Suprapubic skin (tissue), 4 donors: Measurements from ENCODE around the gene SHROOM2. TPM values are rescaled to one million over a fixed set of nuclear protein-coding genes. Genes with fewer than 3 reads are reported as not detected.

ENCODE experiments used
- DNase-seq, 2 donors: peaks; one replicate each; pipeline ENCODE4 v3.0.0-alpha.2; 2019; ENCODE audit warnings: low spot score in 2 of 2
- H3K27ac ChIP-seq: fragments of 200-600 bp; sonication (generic); one replicate; pipeline ENCODE4 v1.5.1; 2019
- H3K27me3 ChIP-seq: fragments of 200-600 bp; sonication (generic); one replicate; pipeline ENCODE4 v1.5.1; 2019
- H3K36me3 ChIP-seq: fragments of 200-600 bp; sonication (generic); one replicate; pipeline ENCODE4 v1.5.1; 2019
- H3K4me1 ChIP-seq: fragments of 200-600 bp; sonication (generic); one replicate; pipeline ENCODE4 v1.5.1; 2019
- H3K4me3 ChIP-seq: fragments of 200-600 bp; sonication (generic); one replicate; pipeline ENCODE4 v1.5.1; 2019; ENCODE audit warnings: mild to moderate bottlenecking
- H3K9me3 ChIP-seq: fragments of 200-600 bp; sonication (generic); one replicate; pipeline ENCODE4 v1.5.1; 2019
- CTCF ChIP-seq, 2 donors: fragments of 200-600 bp in 1 of 2; fragments of 450-650 bp in 1 of 2; sonication (generic) in 1 of 2; IDR thresholded peaks; one replicate each; pipeline ENCODE4 v1.5.1; 2016 to 2019; ENCODE audit warnings: antibody characterized with exemption in 2 of 2, mild to moderate bottlenecking in 1 of 2, moderate library complexity in 1 of 2
- EP300 ChIP-seq: sonication (generic); formaldehyde crosslinking; IDR thresholded peaks from one replicate; pipeline ENCODE4 v1.6.1; 2017; ENCODE audit warnings: antibody characterized with exemption
- POLR2A ChIP-seq, 2 donors: fragments of 450-650 bp; IDR thresholded peaks; one replicate each; pipeline ENCODE4 v1.6.1; 2017; ENCODE audit warnings: antibody characterized with exemption in 2 of 2, mild to moderate bottlenecking in 2 of 2, moderate library complexity in 2 of 2
- POLR2AphosphoS5 ChIP-seq, 3 donors: sonication (generic); formaldehyde crosslinking; IDR thresholded peaks; one replicate each; pipeline ENCODE4 v1.6.1; 2017; ENCODE audit warnings: antibody characterized with exemption in 3 of 3
- WGBS: methylation state at CpG from one replicate; pipeline ENCODE4 v1.1.5; 2018; 5-methylcytosine and 5-hydroxymethylcytosine counted together
- total RNA-seq, 4 donors: library from RNA; depleted of rRNA; stranded (reverse); fragments of >200 nt; gene quantifications; one replicate each; pipeline ENCODE4 v1.1.0, GENCODE V29; 2016

Gene SHROOM2
- total RNA-seq, 4 donors from 2014 or later: 10.7 to 16.7 (median 11.8) TPM

GRCh38 chrX:9866633-9867032 is 80.4 kb downstream of the SHROOM2 start:
- Histone ChIP-seq H3K4me3 (no peak overlapping the region), H3K9me3 (no peaks in the 10 kb centered on the region), H3K27ac (no peak overlapping the region), H3K36me3 (no peaks in the 10 kb centered on the region), H3K27me3 (no peaks in the 10 kb centered on the region), H3K4me1 (peaks cover under 1% of the 10 kb centered on the region)
- no peak for DNase-seq
- WGBS: 64% methylated on average over 13 of the region's 13 CpGs
- no peak for TF ChIP-seq POLR2AphosphoS5 (IDR thresholded peaks at IDR 0.05)
- no peak for TF ChIP-seq EP300
- no peak for TF ChIP-seq POLR2A (IDR thresholded peaks at IDR 0.05)
- no peak for TF ChIP-seq CTCF (IDR thresholded peaks at IDR 0.05)

- 78% methylated on average over 9 of the region's 9 CpGs for WGBS
- Histone ChIP-seq H3K27ac (no peak overlapping the region), H3K9me3 (no peaks in the 10 kb centered on the region), H3K27me3 (no peaks in the 10 kb centered on the region), H3K36me3 (no peaks in the 10 kb centered on the region), H3K4me1 (peaks cover 3% of the 10 kb centered on the region), H3K4me3 (no peak overlapping the region)
- TF ChIP-seq POLR2A (IDR thresholded peaks at IDR 0.05) (no peak), POLR2AphosphoS5 (IDR thresholded peaks at IDR 0.05) (no peak), CTCF (IDR thresholded peaks at IDR 0.05) (no peak), EP300 (no peak)
- no peak for DNase-seq
Observed at GRCh38 chrX:9867226-9867625, 81.0 kb downstream of the SHROOM2 start.

- H3K4me1 ChIP-seq: peaks cover 3% of the 10 kb centered on the region
- no peak overlapping the region for H3K4me3 ChIP-seq
- no peaks in the 10 kb centered on the region for H3K9me3 ChIP-seq
- WGBS: 66% methylated on average over 4 of the region's 4 CpGs
- no peak for TF ChIP-seq POLR2A (IDR thresholded peaks at IDR 0.05)
- TF ChIP-seq EP300: no peak
- no peak for TF ChIP-seq POLR2AphosphoS5 (IDR thresholded peaks at IDR 0.05)
- TF ChIP-seq CTCF (IDR thresholded peaks at IDR 0.05): no peak
- no peaks in the 10 kb centered on the region for H3K36me3 ChIP-seq
- no peak for DNase-seq
- no peaks in the 10 kb centered on the region for H3K27me3 ChIP-seq
- no peak overlapping the region for H3K27ac ChIP-seq
Observed at GRCh38 chrX:9867753-9868152, 81.5 kb downstream of the SHROOM2 start.

- TF ChIP-seq POLR2A (IDR thresholded peaks at IDR 0.05) (no peak), CTCF (IDR thresholded peaks at IDR 0.05) (no peak), EP300 (no peak), POLR2AphosphoS5 (IDR thresholded peaks at IDR 0.05) (no peak)
- no peaks in the 10 kb centered on the region for H3K36me3 ChIP-seq
- H3K4me1 ChIP-seq: peaks cover 3% of the 10 kb centered on the region
- 25% methylated on average over 1 of the region's 1 CpG for WGBS
- no peak for DNase-seq
- H3K27me3 ChIP-seq: no peaks in the 10 kb centered on the region
- H3K4me3 ChIP-seq: no peak overlapping the region
- no peak overlapping the region for H3K27ac ChIP-seq
- H3K9me3 ChIP-seq: no peaks in the 10 kb centered on the region
Observed at GRCh38 chrX:9871701-9872268, 85.6 kb downstream of the SHROOM2 start.

- TF ChIP-seq POLR2A (IDR thresholded peaks at IDR 0.05): no peak
- Histone ChIP-seq H3K27me3 (no peaks in the 10 kb centered on the region), H3K36me3 (no peaks in the 10 kb centered on the region), H3K27ac (no peak overlapping the region), H3K4me3 (no peak overlapping the region), H3K9me3 (no peaks in the 10 kb centered on the region), H3K4me1 (peaks cover 3% of the 10 kb centered on the region)
- no peak for DNase-seq
- WGBS: 87% methylated on average over 12 of the region's 12 CpGs
Observed at GRCh38 chrX:9873360-9873759, 87.1 kb downstream of the SHROOM2 start.

GRCh38 chrX:9873952-9874351 is 87.7 kb downstream of the SHROOM2 start:
- 47% methylated on average over 9 of the region's 9 CpGs for WGBS
- no peak overlapping the region for H3K27ac ChIP-seq
- H3K9me3 ChIP-seq: no peaks in the 10 kb centered on the region
- no peak for DNase-seq
- H3K36me3 ChIP-seq: no peaks in the 10 kb centered on the region
- no peak overlapping the region for H3K4me3 ChIP-seq
- peaks cover 3% of the 10 kb centered on the region for H3K4me1 ChIP-seq
- no peak for TF ChIP-seq POLR2A (IDR thresholded peaks at IDR 0.05)
- no peak for TF ChIP-seq EP300
- no peak for TF ChIP-seq POLR2AphosphoS5 (IDR thresholded peaks at IDR 0.05)
- TF ChIP-seq CTCF (IDR thresholded peaks at IDR 0.05): no peak
- H3K27me3 ChIP-seq: no peaks in the 10 kb centered on the region
